PC-3 (cell line): ENCODE results near the gene MMP21. TPM values are rescaled to one million over a fixed set of nuclear protein-coding genes. Genes with fewer than 3 reads are reported as not detected.

Experiments
- ATAC-seq: fragments of 200-7000 bp; cut with Tn5 transposase; 2 replicates; pipeline ENCODE4 v1.9.1; 2020; ENCODE audit warnings: mild to moderate bottlenecking, moderate library complexity
- BruUV-seq: library from RNA; stranded (reverse); fragments of 400-500 nt; replicated peaks from 2 replicates; lab custom pipeline; 2021; lab: Mats Ljungman, UMichigan
- CTCF ChIA-PET: fragments of 300-600 bp; sonication (Branson Sonifier 250); formaldehyde crosslinking; loops from one replicate; lab custom pipeline; 2022; ENCODE audit warnings: antibody characterized with exemption; lab: Charles Lee
- POLR2A ChIA-PET: fragments of 300-600 bp; sonication (Branson Sonifier 250); formaldehyde crosslinking; loops from one replicate; lab custom pipeline; 2022; ENCODE audit warnings: antibody characterized with exemption; ENCODE audit not compliant: unreplicated experiment; lab: Charles Lee
- DNase-seq: peaks from one replicate; pipeline ENCODE4 v3.0.0-alpha.2; 2015
- H2AFZ ChIP-seq: fragments of 300-600 bp; sonication (generic); 2 replicates; pipeline ENCODE4 v1.6.0; 2016; ENCODE audit warnings: antibody characterized with exemption, low read length
- H3F3A ChIP-seq: fragments of 300-600 bp; sonication (generic); one replicate; pipeline ENCODE4 v1.6.0; 2017; ENCODE audit warnings: antibody characterized with exemption, low read length, control low read depth, mild to moderate bottlenecking; ENCODE audit not compliant: unreplicated experiment
- H3K27ac ChIP-seq: fragments of 300-600 bp; sonication (generic); 2 replicates; pipeline ENCODE4 v1.5.1; 2016; ENCODE audit warnings: mild to moderate bottlenecking, low read length
- H3K27me3 ChIP-seq: fragments of 300-600 bp; sonication (generic); 2 replicates; pipeline ENCODE4 v1.6.1; 2016; ENCODE audit warnings: low read length, mixed read lengths
- H3K36me3 ChIP-seq: fragments of 300-600 bp; sonication (generic); 2 replicates; pipeline ENCODE4 v1.6.1; 2016; ENCODE audit warnings: low read depth, mixed run types, low read length, mixed read lengths
- H3K4me1 ChIP-seq: fragments of 300-600 bp; sonication (generic); 2 replicates; pipeline ENCODE4 v1.5.1; 2016; ENCODE audit warnings: low read length; ENCODE audit not compliant: insufficient read depth
- H3K4me2 ChIP-seq: fragments of 300-600 bp; sonication (generic); 2 replicates; pipeline ENCODE4 v1.6.0; 2016; ENCODE audit warnings: low read length
- H3K4me3 ChIP-seq: fragments of 300-600 bp; sonication (generic); 2 replicates; pipeline ENCODE4 v1.5.1; 2016; ENCODE audit warnings: mild to moderate bottlenecking, low read length, mixed read lengths
- H3K79me2 ChIP-seq: fragments of 300-600 bp; sonication (generic); 2 replicates; pipeline ENCODE4 v1.6.1; 2017; ENCODE audit warnings: low read length, mixed read lengths
- H3K9ac ChIP-seq: fragments of 300-600 bp; sonication (generic); 2 replicates; pipeline ENCODE4 v1.6.0; 2016; ENCODE audit warnings: mild to moderate bottlenecking, low read length
- H3K9me2 ChIP-seq: fragments of 300-600 bp; sonication (generic); replicated peaks from 2 replicates; pipeline ENCODE4 v1.6.1; 2016; ENCODE audit warnings: mixed run types, low read length, mixed read lengths
- H3K9me3 ChIP-seq: fragments of 300-600 bp; sonication (generic); 2 replicates; pipeline ENCODE4 v1.6.1; 2016; ENCODE audit warnings: low read length, mixed read lengths
- H4K20me1 ChIP-seq: fragments of 300-600 bp; sonication (generic); 2 replicates; pipeline ENCODE4 v1.6.1; 2016; ENCODE audit warnings: low read length, mixed read lengths
- CTCF ChIP-seq: fragments of 300-600 bp; sonication (generic); conservative IDR thresholded peaks from 2 replicates; pipeline ENCODE4 v1.5.1; 2017; ENCODE audit warnings: antibody characterized with exemption, low read depth, mild to moderate bottlenecking, low read length
- EZH2 ChIP-seq: fragments of 300-600 bp; sonication (generic); IDR thresholded peaks from one replicate; pipeline ENCODE4 v1.6.1; 2017; ENCODE audit warnings: antibody characterized with exemption, mild to moderate bottlenecking, low read length; ENCODE audit not compliant: unreplicated experiment
- EZH2phosphoT487 ChIP-seq: fragments of 300-600 bp; sonication (generic); IDR thresholded peaks from 2 replicates; pipeline ENCODE4 v1.6.1; 2018; ENCODE audit warnings: mild to moderate bottlenecking, antibody characterized with exemption, low read length, borderline replicate concordance
- intact Hi-C: fragments of 100-400 bp; cut with micrococcal nuclease; formaldehyde crosslinking; loops from 2 replicates; pipeline ENCODE4 v1.9.0; 2023
- total RNA-seq: library from RNA; depleted of rRNA; stranded (reverse); fragments of >200 nt; gene quantifications from 2 replicates; pipeline ENCODE4 v1.2.3, GENCODE V29; 2014

MMP21 gene
- total RNA-seq, 1 experiment from 2014 or later = not detected

- H3K4me1 ChIP-seq = peaks cover 15% of the 10 kb centered on the region
- POLR2A ChIA-PET = no interaction called here
- intact Hi-C loops = loop anchor here (10.0 kb wide), 1 partner anchor 104 kb away; the partner anchor contains the start of genes BCCIP and UROS
- no peak overlapping the region for H3K27ac ChIP-seq
- peak overlapping the region; percentile 94 for H3K4me3 ChIP-seq
- H3K27me3 ChIP-seq = no peaks in the 10 kb centered on the region
- no peaks in the 10 kb centered on the region for H3F3A ChIP-seq
- H3K36me3 ChIP-seq = peaks cover 44% of the 10 kb centered on the region
- no peaks in the 10 kb centered on the region for H4K20me1 ChIP-seq
- no peak for TF ChIP-seq EZH2
- no peak for TF ChIP-seq CTCF
- TF ChIP-seq EZH2phosphoT487 = no peak
- peaks cover 30% of the 10 kb centered on the region for H3K79me2 ChIP-seq
- no peak overlapping the region for H2AFZ ChIP-seq
- ATAC-seq (no peak), DNase-seq (no peak)
- CTCF ChIA-PET = no interaction called here
- peak overlapping the region; percentile 95 for H3K9ac ChIP-seq
- BruUV-seq = no TSS peak
- no peaks in the 10 kb centered on the region for H3K9me2 ChIP-seq
- peak overlapping the region; percentile 91 for H3K4me2 ChIP-seq
- H3K9me3 ChIP-seq = no peaks in the 10 kb centered on the region
Observed at GRCh38 chr10:125721035-125721434, 54.6 kb downstream of the MMP21 start.

- ChIA-PET CTCF (no interaction called here), POLR2A (no interaction called here)
- H2AFZ ChIP-seq = peak overlapping the region; percentile 66
- peaks cover 38% of the 10 kb centered on the region for H3K36me3 ChIP-seq
- DNase-seq = no peak
- H3K79me2 ChIP-seq = peaks cover 30% of the 10 kb centered on the region
- no peaks in the 10 kb centered on the region for H3F3A ChIP-seq
- intact Hi-C loops = loop anchor here (10.0 kb wide), 1 partner anchor 105 kb away; the partner anchor contains the start of genes BCCIP and UROS
- H3K4me2 ChIP-seq = peak overlapping the region; percentile 91
- peak overlapping the region; percentile 94 for H3K4me3 ChIP-seq
- no peaks in the 10 kb centered on the region for H3K9me3 ChIP-seq
- no peak for ATAC-seq
- BruUV-seq = TSS peak; percentile 71
- H3K9ac ChIP-seq = peak overlapping the region; percentile 95
- peaks cover 15% of the 10 kb centered on the region for H3K4me1 ChIP-seq
- H3K27me3 ChIP-seq = no peaks in the 10 kb centered on the region
- H4K20me1 ChIP-seq = no peaks in the 10 kb centered on the region
- H3K9me2 ChIP-seq = no peaks in the 10 kb centered on the region
- TF ChIP-seq EZH2phosphoT487 = no peak
- no peak for TF ChIP-seq EZH2
- no peak for TF ChIP-seq CTCF
- H3K27ac ChIP-seq = peak overlapping the region; percentile 25
Observed at GRCh38 chr10:125720002-125720382, 55.6 kb downstream of the MMP21 start.

GRCh38 chr10:125719173-125720001 is 56.2 kb downstream of the MMP21 start, which contains the start of gene EDRF1:
Gene EDRF1 (plus strand): TSS chr10:125719709. CDS start chr10:125719808, 99 bp downstream.
- peak; percentile 97 for DNase-seq
- H3K9me2 ChIP-seq = no peaks in the 10 kb centered on the region
- H3K4me2 ChIP-seq = peak within 1 kb of the TSS; percentile 91
- intact Hi-C loops = loop anchor here (1.0 to 10.0 kb wide), 2 partner anchors 105 to 654 kb away; partner anchors contain the start of genes BCCIP and UROS
- CTCF ChIA-PET = no interaction called here
- H3K4me3 ChIP-seq = peak within 1 kb of the TSS; percentile 94
- H3K36me3 ChIP-seq = peaks cover 32% of the 10 kb centered on the region
- H4K20me1 ChIP-seq = no peaks in the 10 kb centered on the region
- no TSS peak for BruUV-seq
- H3K9me3 ChIP-seq = no peaks in the 10 kb centered on the region
- peak within 1 kb of the TSS; percentile 52 for H3K27ac ChIP-seq
- peaks cover 15% of the 10 kb centered on the region for H3K4me1 ChIP-seq
- H3F3A ChIP-seq = no peaks in the 10 kb centered on the region
- H3K79me2 ChIP-seq = peaks cover 30% of the 10 kb centered on the region
- H2AFZ ChIP-seq = peak within 1 kb of the TSS; percentile 93
- no peaks in the 10 kb centered on the region for H3K27me3 ChIP-seq
- POLR2A ChIA-PET = interaction anchor here (0.6 kb wide), 1 partner anchor 45 kb away, joined by 5 read pairs; no protein-coding TSS in a partner anchor
- TF ChIP-seq CTCF = no peak
- no peak for TF ChIP-seq EZH2phosphoT487
- no peak for TF ChIP-seq EZH2
- peak within 1 kb of the TSS; percentile 95 for H3K9ac ChIP-seq
- peak; percentile 95 for ATAC-seq
